ENCODE results near the gene TNNI3.
"Not testable (repeated sequence)": the region's sequence is repeated elsewhere in the genome, so short reads cannot be mapped to it uniquely, and the experiment has no call there.

Gene TNNI3

GRCh38 chr19:55115446-55116065 lies 42.0 kb downstream of the TNNI3 start:
- in situ Hi-C loops (cut with HindIII; ENCODE audit: low sequenced_read_pairs), result no loop called here

GRCh38 chr19:55114566-55115145 lies 42.9 kb downstream of the TNNI3 start:
- in situ Hi-C loops (cut with HindIII; ENCODE audit: low sequenced_read_pairs), result no loop called here

GRCh38 chr19:55113570-55114039 lies 43.9 kb downstream of the TNNI3 start:
- in situ Hi-C loops (cut with HindIII; ENCODE audit: low sequenced_read_pairs), result no loop called here

- in situ Hi-C loops (cut with HindIII; ENCODE audit: low sequenced_read_pairs), result no loop called here
Measured at GRCh38 chr19:55112777-55113569, 44.6 kb downstream of the TNNI3 start.

- in situ Hi-C loops (cut with HindIII; ENCODE audit: low sequenced_read_pairs), result no loop called here
Measured at GRCh38 chr19:55112246-55112776, 45.2 kb downstream of the TNNI3 start.

- in situ Hi-C loops (cut with HindIII; ENCODE audit: low sequenced_read_pairs), result no loop called here
Measured at GRCh38 chr19:55111238-55111831, 46.2 kb downstream of the TNNI3 start.

GRCh38 chr19:55109527-55110291 lies 47.8 kb downstream of the TNNI3 start:
- in situ Hi-C loops (cut with HindIII; ENCODE audit: low sequenced_read_pairs), result no loop called here

GRCh38 chr19:55107252-55107651 lies 50.3 kb downstream of the TNNI3 start:
- in situ Hi-C loops (cut with HindIII; ENCODE audit: low sequenced_read_pairs), result not testable (repeated sequence)

GRCh38 chr19:55106591-55106990 lies 50.9 kb downstream of the TNNI3 start:
- in situ Hi-C loops (cut with HindIII; ENCODE audit: low sequenced_read_pairs), result no loop called here

GRCh38 chr19:55105237-55105636 lies 52.3 kb downstream of the TNNI3 start:
- in situ Hi-C loops (cut with HindIII; ENCODE audit: low sequenced_read_pairs), result no loop called here

- in situ Hi-C loops (cut with HindIII; ENCODE audit: low sequenced_read_pairs), result no loop called here
Measured at GRCh38 chr19:55103190-55103589, 54.3 kb downstream of the TNNI3 start.
